NB4 (cell line): Measurements from ENCODE around the gene PLXDC2.

ENCODE experiments used
- DNase-seq: peaks from one replicate; pipeline ENCODE4 v3.0.0; 2010; ENCODE audit warnings: low read depth
- H3K4me3 ChIP-seq: one replicate; pipeline ENCODE4 v1.5.1; 2011; ENCODE audit warnings: mild to moderate bottlenecking, low read depth, low read length, moderate library complexity
- CTCF ChIP-seq: IDR thresholded peaks from one replicate; pipeline ENCODE4 v1.5.1; 2012; ENCODE audit warnings: low read depth, low read length
- MAX ChIP-seq: IDR thresholded peaks from 2 replicates; pipeline ENCODE4 v1.6.1; 2011; ENCODE audit warnings: low read depth, low read length
- MYC ChIP-seq: IDR thresholded peaks from 2 replicates; pipeline ENCODE4 v1.6.1; 2011; ENCODE audit warnings: low read depth, low read length
- POLR2A ChIP-seq: IDR thresholded peaks from 2 replicates; pipeline ENCODE4 v1.6.1; 2011; ENCODE audit warnings: mild to moderate bottlenecking; ENCODE audit not compliant: insufficient read length; ENCODE audit errors: extremely low read depth

The PLXDC2 gene

GRCh38 chr10:20114179-20114578 lies 297.9 kb downstream of the PLXDC2 start:
- DNase-seq, result no peak
- no peak overlapping the region for H3K4me3 ChIP-seq

GRCh38 chr10:20115894-20116293 lies 299.7 kb downstream of the PLXDC2 start:
- TF ChIP-seq CTCF (no peak), MYC (no peak), POLR2A (no peak), MAX (no peak)
- H3K4me3 ChIP-seq, result no peak overlapping the region
- DNase-seq, result no peak

More at GRCh38 chr10:20114179-20114578, 297.9 kb downstream of the PLXDC2 start:
- TF ChIP-seq CTCF, result no peak
- TF ChIP-seq MYC, result no peak
- TF ChIP-seq MAX, result no peak
- TF ChIP-seq POLR2A, result no peak

- H3K4me3 ChIP-seq, result no peak overlapping the region
- TF ChIP-seq POLR2A (no peak), CTCF (no peak)
- DNase-seq, result no peak
These were observed 301.2 kb downstream of the PLXDC2 start for GRCh38 chr10:20117471-20117870.

- DNase-seq, result no peak
- TF ChIP-seq MAX (no peak), MYC (no peak), POLR2A (no peak), CTCF (no peak)
- H3K4me3 ChIP-seq, result no peak overlapping the region
These were observed 301.9 kb downstream of the PLXDC2 start for GRCh38 chr10:20118119-20118518.

- no peak overlapping the region for H3K4me3 ChIP-seq
- no peak for DNase-seq
These were observed 312.6 kb downstream of the PLXDC2 start for GRCh38 chr10:20128811-20129210.

More at GRCh38 chr10:20128811-20129210, 312.6 kb downstream of the PLXDC2 start:
- TF ChIP-seq CTCF, result no peak
- TF ChIP-seq MAX, result no peak
- no peak for TF ChIP-seq POLR2A
- no peak for TF ChIP-seq MYC
